HepG2 (cell line): ENCODE measurements around the gene RBBP8NL. TPM values are rescaled to one million over a fixed set of nuclear protein-coding genes. Genes with fewer than 3 reads are reported as not detected.

ENCODE experiments used
- RFX3 ChIP-seq: IDR thresholded peaks from 2 replicates; pipeline ENCODE4 v1.6.1; 2016; ENCODE audit warnings: missing biosample characterization, missing genetic modification reagents
- SRSF4 ChIP-seq: fragments of 200-400 bp; formaldehyde crosslinking; IDR thresholded peaks from one replicate; pipeline ENCODE4 v1.6.1; 2018; ENCODE audit warnings: mild to moderate bottlenecking, low read depth, low read length, moderate library complexity; ENCODE audit not compliant: poor library complexity, severe bottlenecking
- TERF1 ChIP-seq: sonication (generic); formaldehyde crosslinking; IDR thresholded peaks from 2 replicates; pipeline ENCODE4 v1.8.0; 2022; ENCODE audit warnings: mild to moderate bottlenecking, missing genetic modification reagents, moderate library complexity
- U2AF1 ChIP-seq: fragments of 200-400 bp; formaldehyde crosslinking; optimal IDR thresholded peaks from 2 replicates; pipeline ENCODE3; 2017; ENCODE audit warnings: mild to moderate bottlenecking, low read depth, low read length
- ZNF205 ChIP-seq: IDR thresholded peaks from 2 replicates; pipeline ENCODE4 v1.6.1; 2018; ENCODE audit warnings: missing biosample characterization, missing genetic modification reagents
- ZXDC ChIP-seq: sonication (generic); formaldehyde crosslinking; IDR thresholded peaks from 2 replicates; pipeline ENCODE4 v1.5.0; 2020; ENCODE audit warnings: mild to moderate bottlenecking, missing genetic modification reagents
- polyA plus RNA-seq, 8 experiments: library from polyadenylated mRNA; depleted of rRNA in 3 of 8; stranded (reverse) in 7 of 8; unstranded in 1 of 8; fragments of >200 nt; fragmentation: Illumina TruSeq in 4 of 8; extraction: Trizol in 4 of 8; gene quantifications; 2 replicates each; pipeline versions ENCODE4 v1.2.1 to v1.2.3, GENCODE V29; 2011 to 2016; ENCODE audit warnings: low read depth in 4 of 8, missing spikeins in 1 of 8, mixed read lengths in 1 of 8; ENCODE audit not compliant: insufficient read depth in 1 of 8
- total RNA-seq, 5 experiments: library from RNA; depleted of rRNA; stranded (reverse); fragments of >200 nt; fragmentation: Illumina TruSeq; extraction: Trizol; gene quantifications; 2 replicates each; pipeline ENCODE4 v1.2.3, GENCODE V29; 2016; ENCODE audit warnings: low read depth in 1 of 5
- TF ChIP-seq, protein P1 (sequence below): sonication (generic); formaldehyde crosslinking; IDR thresholded peaks from 2 replicates; pipeline ENCODE4 v1.5.1; 2020; ENCODE audit warnings: missing genetic modification reagents, mild to moderate bottlenecking, borderline replicate concordance
- TF ChIP-seq, protein P2 (sequence below), 2 experiments: sonication (generic) in 1 of 2; formaldehyde crosslinking in 1 of 2; IDR thresholded peaks; 2 replicates each; pipeline versions ENCODE4 v1.5.1 to v1.6.1; 2011 to 2020; ENCODE audit warnings: borderline replicate concordance in 1 of 2, low read depth in 1 of 2, low read length in 1 of 2, mild to moderate bottlenecking in 1 of 2, missing genetic modification reagents in 1 of 2, moderate library complexity in 1 of 2
- TF ChIP-seq, protein P3 (sequence below): sonication (generic); formaldehyde crosslinking; IDR thresholded peaks from 2 replicates; pipeline ENCODE4 v1.5.1; 2020; ENCODE audit warnings: mild to moderate bottlenecking, missing genetic modification reagents, borderline replicate concordance
- TF ChIP-seq, protein P4 (sequence below): IDR thresholded peaks from 2 replicates; pipeline ENCODE4 v1.6.1; 2016; ENCODE audit warnings: mild to moderate bottlenecking, missing biosample characterization, missing genetic modification reagents

Gene RBBP8NL
- total and polyA plus RNA-seq, 2 of the 13 experiments (the other 11 are each of a cell fraction or from before 2014, with no cell fraction given) = 0.69 to 0.86 TPM

GRCh38 chr20:62368976-62369814 lies 58.1 kb downstream of the RBBP8NL start (continued):
- TF ChIP-seq, protein P1, sequence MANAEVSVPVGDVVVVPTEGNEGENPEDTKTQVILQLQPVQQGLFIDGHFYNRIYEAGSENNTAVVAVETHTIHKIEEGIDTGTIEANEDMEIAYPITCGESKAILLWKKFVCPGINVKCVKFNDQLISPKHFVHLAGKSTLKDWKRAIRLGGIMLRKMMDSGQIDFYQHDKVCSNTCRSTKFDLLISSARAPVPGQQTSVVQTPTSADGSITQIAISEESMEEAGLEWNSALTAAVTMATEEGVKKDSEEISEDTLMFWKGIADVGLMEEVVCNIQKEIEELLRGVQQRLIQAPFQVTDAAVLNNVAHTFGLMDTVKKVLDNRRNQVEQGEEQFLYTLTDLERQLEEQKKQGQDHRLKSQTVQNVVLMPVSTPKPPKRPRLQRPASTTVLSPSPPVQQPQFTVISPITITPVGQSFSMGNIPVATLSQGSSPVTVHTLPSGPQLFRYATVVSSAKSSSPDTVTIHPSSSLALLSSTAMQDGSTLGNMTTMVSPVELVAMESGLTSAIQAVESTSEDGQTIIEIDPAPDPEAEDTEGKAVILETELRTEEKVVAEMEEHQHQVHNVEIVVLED (CRISPR knock-in tag) = 0 out of 2 replicates have a peak, but pooled peaks have one; percentile 5
- TF ChIP-seq ZXDC (no peak), ZNF205 (peak; percentile 26; the same call in 1 of the 2 replicates), SRSF4 (no peak), TERF1 (CRISPR knock-in tag) (no peak), U2AF1 (no peak), RFX3 (no peak)
- TF ChIP-seq, protein P2, sequence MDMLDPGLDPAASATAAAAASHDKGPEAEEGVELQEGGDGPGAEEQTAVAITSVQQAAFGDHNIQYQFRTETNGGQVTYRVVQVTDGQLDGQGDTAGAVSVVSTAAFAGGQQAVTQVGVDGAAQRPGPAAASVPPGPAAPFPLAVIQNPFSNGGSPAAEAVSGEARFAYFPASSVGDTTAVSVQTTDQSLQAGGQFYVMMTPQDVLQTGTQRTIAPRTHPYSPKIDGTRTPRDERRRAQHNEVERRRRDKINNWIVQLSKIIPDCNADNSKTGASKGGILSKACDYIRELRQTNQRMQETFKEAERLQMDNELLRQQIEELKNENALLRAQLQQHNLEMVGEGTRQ (IDR thresholded peaks at IDR 0.05; ENCODE audit: low read depth, low read length) = no peak
- TF ChIP-seq, protein P2 (CRISPR knock-in tag; IDR thresholded peaks at IDR 0.05; ENCODE audit: borderline replicate concordance) = no peak
- TF ChIP-seq, protein P3, sequence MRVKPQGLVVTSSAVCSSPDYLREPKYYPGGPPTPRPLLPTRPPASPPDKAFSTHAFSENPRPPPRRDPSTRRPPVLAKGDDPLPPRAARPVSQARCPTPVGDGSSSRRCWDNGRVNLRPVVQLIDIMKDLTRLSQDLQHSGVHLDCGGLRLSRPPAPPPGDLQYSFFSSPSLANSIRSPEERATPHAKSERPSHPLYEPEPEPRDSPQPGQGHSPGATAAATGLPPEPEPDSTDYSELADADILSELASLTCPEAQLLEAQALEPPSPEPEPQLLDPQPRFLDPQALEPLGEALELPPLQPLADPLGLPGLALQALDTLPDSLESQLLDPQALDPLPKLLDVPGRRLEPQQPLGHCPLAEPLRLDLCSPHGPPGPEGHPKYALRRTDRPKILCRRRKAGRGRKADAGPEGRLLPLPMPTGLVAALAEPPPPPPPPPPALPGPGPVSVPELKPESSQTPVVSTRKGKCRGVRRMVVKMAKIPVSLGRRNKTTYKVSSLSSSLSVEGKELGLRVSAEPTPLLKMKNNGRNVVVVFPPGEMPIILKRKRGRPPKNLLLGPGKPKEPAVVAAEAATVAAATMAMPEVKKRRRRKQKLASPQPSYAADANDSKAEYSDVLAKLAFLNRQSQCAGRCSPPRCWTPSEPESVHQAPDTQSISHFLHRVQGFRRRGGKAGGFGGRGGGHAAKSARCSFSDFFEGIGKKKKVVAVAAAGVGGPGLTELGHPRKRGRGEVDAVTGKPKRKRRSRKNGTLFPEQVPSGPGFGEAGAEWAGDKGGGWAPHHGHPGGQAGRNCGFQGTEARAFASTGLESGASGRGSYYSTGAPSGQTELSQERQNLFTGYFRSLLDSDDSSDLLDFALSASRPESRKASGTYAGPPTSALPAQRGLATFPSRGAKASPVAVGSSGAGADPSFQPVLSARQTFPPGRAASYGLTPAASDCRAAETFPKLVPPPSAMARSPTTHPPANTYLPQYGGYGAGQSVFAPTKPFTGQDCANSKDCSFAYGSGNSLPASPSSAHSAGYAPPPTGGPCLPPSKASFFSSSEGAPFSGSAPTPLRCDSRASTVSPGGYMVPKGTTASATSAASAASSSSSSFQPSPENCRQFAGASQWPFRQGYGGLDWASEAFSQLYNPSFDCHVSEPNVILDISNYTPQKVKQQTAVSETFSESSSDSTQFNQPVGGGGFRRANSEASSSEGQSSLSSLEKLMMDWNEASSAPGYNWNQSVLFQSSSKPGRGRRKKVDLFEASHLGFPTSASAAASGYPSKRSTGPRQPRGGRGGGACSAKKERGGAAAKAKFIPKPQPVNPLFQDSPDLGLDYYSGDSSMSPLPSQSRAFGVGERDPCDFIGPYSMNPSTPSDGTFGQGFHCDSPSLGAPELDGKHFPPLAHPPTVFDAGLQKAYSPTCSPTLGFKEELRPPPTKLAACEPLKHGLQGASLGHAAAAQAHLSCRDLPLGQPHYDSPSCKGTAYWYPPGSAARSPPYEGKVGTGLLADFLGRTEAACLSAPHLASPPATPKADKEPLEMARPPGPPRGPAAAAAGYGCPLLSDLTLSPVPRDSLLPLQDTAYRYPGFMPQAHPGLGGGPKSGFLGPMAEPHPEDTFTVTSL (CRISPR knock-in tag) = no peak
- TF ChIP-seq, protein P4, sequence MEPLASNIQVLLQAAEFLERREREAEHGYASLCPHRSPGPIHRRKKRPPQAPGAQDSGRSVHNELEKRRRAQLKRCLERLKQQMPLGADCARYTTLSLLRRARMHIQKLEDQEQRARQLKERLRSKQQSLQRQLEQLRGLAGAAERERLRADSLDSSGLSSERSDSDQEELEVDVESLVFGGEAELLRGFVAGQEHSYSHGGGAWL = peak; percentile 65
